ENCODE data around the gene KSR1.

The KSR1 gene

GRCh38 chr17:27538156-27538955, 82.1 kb downstream of the KSR1 start:
- TF ChIP-seq CTCF (conservative IDR thresholded peaks at IDR 0.05; ENCODE audit: low read depth, low read length) = no peak
- no peak for DNase-seq (ENCODE audit: low read depth)

GRCh38 chr17:27539152-27539551, 82.9 kb downstream of the KSR1 start:
- DNase-seq (ENCODE audit: low read depth) = no peak
- H3K4me3 ChIP-seq (ENCODE audit: low read depth, low read length) = no peak overlapping the region
- no peak for TF ChIP-seq CTCF (conservative IDR thresholded peaks at IDR 0.05; ENCODE audit: low read depth, low read length)

More at GRCh38 chr17:27538156-27538955, 82.1 kb downstream of the KSR1 start:
- H3K4me3 ChIP-seq (ENCODE audit: low read depth, low read length) = no peak overlapping the region

- no peak overlapping the region for H3K4me3 ChIP-seq (ENCODE audit: low read depth, low read length)
- DNase-seq (ENCODE audit: low read depth) = no peak
- no peak for TF ChIP-seq CTCF (conservative IDR thresholded peaks at IDR 0.05; ENCODE audit: low read depth, low read length)
These were observed 83.6 kb downstream of the KSR1 start for GRCh38 chr17:27539794-27540317.

- no peak for TF ChIP-seq CTCF (conservative IDR thresholded peaks at IDR 0.05; ENCODE audit: low read depth, low read length)
- peak; percentile 100 for DNase-seq (ENCODE audit: low read depth)
- peak overlapping the region; percentile 9 for H3K4me3 ChIP-seq (ENCODE audit: low read depth, low read length)
These were observed 84.3 kb downstream of the KSR1 start for GRCh38 chr17:27540318-27541101.

- TF ChIP-seq CTCF (conservative IDR thresholded peaks at IDR 0.05; ENCODE audit: low read depth, low read length) = no peak
- H3K4me3 ChIP-seq (ENCODE audit: low read depth, low read length) = no peak overlapping the region
- DNase-seq (ENCODE audit: low read depth) = no peak
These were observed 85.2 kb downstream of the KSR1 start for GRCh38 chr17:27541301-27542023.

GRCh38 chr17:27542841-27543463, 86.7 kb downstream of the KSR1 start:
- TF ChIP-seq CTCF (conservative IDR thresholded peaks at IDR 0.05; ENCODE audit: low read depth, low read length) = no peak
- no peak overlapping the region for H3K4me3 ChIP-seq (ENCODE audit: low read depth, low read length)
- DNase-seq (ENCODE audit: low read depth) = no peak
